ENCODE results near the gene B2M.

DNA sequence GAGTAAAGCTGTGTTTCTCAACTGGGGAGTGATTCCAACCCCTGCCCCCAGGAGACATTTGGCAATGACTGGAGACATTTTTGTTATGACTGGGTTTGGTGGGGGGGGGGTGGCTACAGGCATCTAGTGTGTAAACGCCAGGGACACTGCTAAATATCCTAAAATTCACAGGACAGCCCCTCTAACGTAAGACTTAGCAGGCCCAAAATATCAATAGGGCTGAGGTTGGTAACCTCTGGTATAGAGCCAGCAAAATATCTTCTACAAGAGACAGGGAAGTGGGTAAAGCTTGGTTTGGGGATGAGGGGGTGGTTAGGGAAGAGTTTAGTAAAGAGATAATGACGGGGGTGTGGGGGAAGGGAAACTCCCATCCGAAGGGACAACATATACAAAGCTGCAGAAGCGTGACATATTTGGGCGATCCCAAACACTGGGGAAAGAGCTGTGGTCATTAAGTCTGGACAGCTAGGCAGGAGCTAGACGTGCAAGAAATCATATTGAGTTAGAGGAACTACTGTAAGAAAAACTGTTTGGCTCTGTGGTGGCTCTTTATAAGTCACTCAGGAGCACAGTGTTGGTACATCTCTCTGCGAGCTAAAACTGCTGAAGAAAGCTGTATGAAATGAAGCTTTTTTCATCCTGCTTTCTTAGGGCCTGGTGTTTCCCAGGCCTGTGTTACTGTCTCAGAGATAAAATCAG is 24.3 kb downstream of the B2M start:
- TF ChIP-seq POLR2A (IDR thresholded peaks at IDR 0.05; ENCODE audit: low read depth, low read length): no peak
- TF ChIP-seq POLR2AphosphoS5 (IDR thresholded peaks at IDR 0.05; ENCODE audit: low read depth, low read length): no peak; the same call in 1 of the 2 replicates

All from GM12892 (cell line).